Fibroblast of the aortic adventitia (primary cell): ENCODE measurements around the gene GNAL. TPM values are rescaled to one million over a fixed set of nuclear protein-coding genes. Genes with fewer than 3 reads are reported as not detected.

Experiments
- DNase-seq: peaks from one replicate; pipeline ENCODE4 v3.0.0-alpha.2; 2010; ENCODE audit warnings: low read depth
- H3K4me3 ChIP-seq: 2 replicates; pipeline ENCODE4 v1.5.1; 2011; ENCODE audit warnings: low read depth, mild to moderate bottlenecking, control low read depth, low read length, moderate library complexity
- CTCF ChIP-seq: IDR thresholded peaks from 2 replicates; pipeline ENCODE4 v1.5.1; 2011; ENCODE audit warnings: mild to moderate bottlenecking, low read length, control low read depth, inconsistent platforms; ENCODE audit not compliant: insufficient read depth
- total RNA-seq: library from RNA; depleted of rRNA; stranded (reverse); fragments of >200 nt; gene quantifications from 2 replicates; pipeline ENCODE4 v1.2.3, GENCODE V29; 2012; ENCODE audit warnings: low replicate concordance

GNAL gene
- total RNA-seq, 1 donor, result 0.63 TPM

- TF ChIP-seq CTCF, result no peak
- no peak overlapping the region for H3K4me3 ChIP-seq
- no peak for DNase-seq
Observed at GRCh38 chr18:11791131-11791530, 102.1 kb downstream of the GNAL start.

- H3K4me3 ChIP-seq, result no peak overlapping the region
- no peak for TF ChIP-seq CTCF
- no peak for DNase-seq
Observed at GRCh38 chr18:11792632-11793031, 103.6 kb downstream of the GNAL start.

GRCh38 chr18:11794195-11794594 is 105.1 kb downstream of the GNAL start:
- no peak for TF ChIP-seq CTCF
- DNase-seq, result no peak
- no peak overlapping the region for H3K4me3 ChIP-seq

- DNase-seq, result no peak
Observed at GRCh38 chr18:11795916-11796315, 106.9 kb downstream of the GNAL start.

GRCh38 chr18:11798271-11798670 is 109.2 kb downstream of the GNAL start:
- no peak for DNase-seq
- no peak overlapping the region for H3K4me3 ChIP-seq
- TF ChIP-seq CTCF, result no peak

More at GRCh38 chr18:11795916-11796315, 106.9 kb downstream of the GNAL start:
- TF ChIP-seq CTCF, result no peak
- no peak overlapping the region for H3K4me3 ChIP-seq

- TF ChIP-seq CTCF, result no peak
- no peak overlapping the region for H3K4me3 ChIP-seq
- DNase-seq, result no peak
Observed at GRCh38 chr18:11799066-11799465, 110.0 kb downstream of the GNAL start.

GRCh38 chr18:11800566-11801334 is 111.7 kb downstream of the GNAL start:
- no peak for DNase-seq
- no peak for TF ChIP-seq CTCF
- H3K4me3 ChIP-seq, result no peak overlapping the region
